GM06990 (cell line): ENCODE measurements around the gene PYGM.

ENCODE experiments used
- DNase-seq: peaks from one replicate; pipeline ENCODE4 v3.0.0-alpha.2; 2011; ENCODE audit not compliant: insufficient read length; ENCODE audit errors: extremely low read depth
- H3K27me3 ChIP-seq: replicated peaks from 2 replicates; pipeline ENCODE4 v1.6.0; 2011; ENCODE audit warnings: low read length; ENCODE audit not compliant: control insufficient read depth, insufficient read depth
- H3K36me3 ChIP-seq: 2 replicates; pipeline ENCODE4 v1.5.1; 2011; ENCODE audit warnings: low read length; ENCODE audit not compliant: control insufficient read depth, insufficient read depth
- H3K4me3 ChIP-seq: replicated peaks from 2 replicates; pipeline ENCODE4 v1.5.1; 2011; ENCODE audit warnings: low read depth, mild to moderate bottlenecking, control low read depth, low read length
- CTCF ChIP-seq: IDR thresholded peaks from 2 replicates; pipeline ENCODE4 v1.5.1; 2011; ENCODE audit warnings: low read length, control low read depth, mild to moderate bottlenecking, inconsistent platforms; ENCODE audit not compliant: insufficient read depth, poor library complexity, severe bottlenecking

PYGM gene

GRCh38 chr11:64751136-64751535, 8.6 kb downstream of the PYGM start:
- Histone ChIP-seq H3K36me3 (no peaks in the 10 kb centered on the region), H3K4me3 (no peak overlapping the region), H3K27me3 (no peaks in the 10 kb centered on the region; the same call in 1 of the 2 replicates)
- TF ChIP-seq CTCF = no peak
- no peak for DNase-seq

GRCh38 chr11:64750361-64751054, 9.3 kb downstream of the PYGM start:
- no peak for DNase-seq
- Histone ChIP-seq H3K4me3 (no peak overlapping the region), H3K36me3 (no peaks in the 10 kb centered on the region), H3K27me3 (no peaks in the 10 kb centered on the region; the same call in 1 of the 2 replicates)
- TF ChIP-seq CTCF = peak; percentile 21

- TF ChIP-seq CTCF = no peak
- Histone ChIP-seq H3K36me3 (no peaks in the 10 kb centered on the region), H3K27me3 (peaks cover 4% of the 10 kb centered on the region), H3K4me3 (no peak overlapping the region)
- DNase-seq = no peak
These were observed 11.7 kb downstream of the PYGM start for GRCh38 chr11:64747961-64748665.

GRCh38 chr11:64746486-64746885, 13.3 kb downstream of the PYGM start:
- Histone ChIP-seq H3K36me3 (no peaks in the 10 kb centered on the region), H3K4me3 (no peak overlapping the region), H3K27me3 (peaks cover 4% of the 10 kb centered on the region)
- DNase-seq = no peak
- no peak for TF ChIP-seq CTCF

- no peak for TF ChIP-seq CTCF
- H3K27me3 ChIP-seq = peaks cover 4% of the 10 kb centered on the region
- peak overlapping the region; percentile 48 for H3K4me3 ChIP-seq
- DNase-seq = peak; percentile 77
- H3K36me3 ChIP-seq = no peaks in the 10 kb centered on the region
These were observed 14.0 kb downstream of the PYGM start for GRCh38 chr11:64745521-64746328.
